Measurements from ENCODE around the gene RAB24.
"Not testable (repeated sequence)": the region's sequence is repeated elsewhere in the genome, so short reads cannot be mapped to it uniquely, and the experiment has no call there.

The RAB24 gene

DNA sequence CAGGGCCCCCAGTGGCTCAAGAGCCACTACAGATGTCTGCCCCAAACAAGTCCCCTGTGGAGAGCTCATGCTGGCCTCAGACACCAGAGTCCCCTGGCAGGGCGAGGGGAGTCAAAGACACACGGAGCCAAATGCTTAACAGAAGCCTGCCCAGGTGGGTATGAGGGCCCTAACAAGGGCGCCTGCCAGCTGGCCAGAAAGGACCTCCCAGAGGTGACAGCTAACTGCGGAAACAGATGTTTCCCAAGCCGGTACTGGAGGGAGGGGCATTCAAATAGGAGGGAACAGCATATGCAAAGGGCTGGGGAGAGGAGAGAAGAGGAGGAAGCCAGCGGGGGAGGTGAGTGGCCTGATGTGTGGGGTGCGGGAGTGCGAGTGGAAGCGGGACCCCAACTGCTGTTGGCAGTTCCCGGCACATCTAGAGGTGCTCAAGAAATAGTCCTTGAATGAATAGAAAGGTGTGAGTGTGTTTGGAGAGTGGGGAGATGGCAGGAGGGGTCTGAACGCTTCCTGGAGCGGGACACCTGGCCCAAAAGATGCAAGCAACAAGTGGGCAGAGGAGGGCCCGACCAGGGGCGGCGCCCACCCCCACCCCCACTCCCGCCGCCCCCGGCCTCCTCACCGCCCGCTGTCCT, 7.4 kb upstream of the RAB24 start:
- DNase-seq, result peak; percentile 56

- no peak for DNase-seq
Observed at GRCh38 chr5:177310332-177310731, 6.8 kb upstream of the RAB24 start.

DNA sequence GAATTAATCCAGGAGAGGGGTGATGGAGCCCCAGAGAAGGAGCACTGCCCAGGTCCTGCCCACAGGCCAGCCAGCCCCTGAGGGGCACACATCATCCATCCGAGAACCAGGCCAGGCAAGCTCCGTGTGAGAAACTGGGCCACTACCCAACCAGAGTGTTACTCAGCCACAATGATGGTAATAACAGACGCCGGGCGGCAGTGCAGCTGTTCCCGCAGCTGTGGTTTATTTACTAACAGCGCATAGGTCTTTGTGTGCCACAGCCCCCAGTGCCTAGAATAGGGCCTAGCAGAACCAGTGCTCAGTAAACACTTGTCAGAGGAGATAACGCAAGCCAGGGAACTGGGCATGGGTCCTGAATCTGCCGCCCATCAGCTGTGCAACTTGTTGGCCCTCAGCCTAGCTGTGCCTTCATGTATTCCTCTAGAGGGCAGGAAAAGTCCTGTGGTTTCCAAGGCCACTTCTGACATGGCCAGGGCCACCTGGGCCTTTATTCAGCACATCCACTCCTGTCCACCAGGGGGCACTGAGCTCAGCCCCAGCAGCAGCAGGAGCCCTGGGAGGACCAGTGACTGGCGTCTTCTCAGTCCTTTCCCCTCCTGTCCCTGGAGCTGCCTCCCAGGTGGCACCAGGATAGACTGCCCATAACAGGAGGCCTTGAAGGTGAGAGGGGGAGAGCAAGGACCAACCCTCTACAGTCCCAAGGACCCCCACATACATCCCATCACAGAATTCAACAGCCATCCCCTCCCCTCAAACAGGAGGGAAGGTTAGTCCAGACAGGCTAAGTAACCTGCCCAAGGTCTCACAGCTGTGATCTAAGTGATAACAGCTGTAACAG, 6.1 kb upstream of the RAB24 start:
- DNase-seq, result peak; percentile 56

GRCh38 chr5:177308740-177309139, 5.2 kb upstream of the RAB24 start:
- no peak for DNase-seq

- DNase-seq, result no peak
Observed at GRCh38 chr5:177307544-177308363, 4.2 kb upstream of the RAB24 start.

- peak; percentile 96 for DNase-seq
Observed at GRCh38 chr5:177306674-177307543, 3.4 kb upstream of the RAB24 start.

GRCh38 chr5:177306103-177306640, 2.7 kb upstream of the RAB24 start:
- not testable (repeated sequence) for DNase-seq

DNA sequence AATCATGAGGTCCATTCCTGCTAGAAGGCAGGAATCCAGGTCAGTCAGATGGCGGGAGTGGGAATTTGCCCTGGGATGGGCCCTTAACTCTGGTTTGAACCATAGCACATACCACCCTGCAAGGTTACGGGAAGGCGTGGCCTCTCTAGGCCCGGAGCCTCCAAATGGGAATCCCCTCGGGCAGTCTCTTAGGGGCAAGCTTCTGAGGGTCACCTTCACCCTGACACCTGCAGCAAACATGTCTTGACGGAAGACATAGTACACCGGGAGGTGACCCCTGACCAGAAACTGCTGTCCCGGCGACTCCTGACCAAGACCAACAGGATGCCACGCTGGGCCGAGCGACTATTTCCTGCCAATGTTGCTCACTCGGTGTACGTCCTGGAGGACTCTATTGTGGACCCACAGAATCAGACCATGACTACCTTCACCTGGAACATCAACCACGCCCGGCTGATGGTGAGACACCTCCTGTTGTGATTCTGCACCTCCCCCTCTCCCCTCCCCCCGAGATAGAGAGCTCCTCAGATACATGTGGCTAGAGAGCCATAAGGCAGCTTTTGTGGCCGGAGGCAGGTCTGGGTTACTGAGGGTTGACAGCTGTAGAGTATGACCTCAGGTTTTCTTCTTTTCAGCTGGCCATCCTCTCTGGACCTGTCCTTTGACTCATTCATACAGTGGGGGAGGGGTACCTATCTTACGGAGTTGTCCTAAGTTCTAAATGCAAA, 1.0 kb upstream of the RAB24 start:
- DNase-seq, result no peak

- no peak for DNase-seq
Observed at GRCh38 chr5:177303925-177304391, 439 bp upstream of the RAB24 start.

- DNase-seq, result no peak
Observed at GRCh38 chr5:177302354-177303110, 987 bp downstream of the RAB24 start.

DNA sequence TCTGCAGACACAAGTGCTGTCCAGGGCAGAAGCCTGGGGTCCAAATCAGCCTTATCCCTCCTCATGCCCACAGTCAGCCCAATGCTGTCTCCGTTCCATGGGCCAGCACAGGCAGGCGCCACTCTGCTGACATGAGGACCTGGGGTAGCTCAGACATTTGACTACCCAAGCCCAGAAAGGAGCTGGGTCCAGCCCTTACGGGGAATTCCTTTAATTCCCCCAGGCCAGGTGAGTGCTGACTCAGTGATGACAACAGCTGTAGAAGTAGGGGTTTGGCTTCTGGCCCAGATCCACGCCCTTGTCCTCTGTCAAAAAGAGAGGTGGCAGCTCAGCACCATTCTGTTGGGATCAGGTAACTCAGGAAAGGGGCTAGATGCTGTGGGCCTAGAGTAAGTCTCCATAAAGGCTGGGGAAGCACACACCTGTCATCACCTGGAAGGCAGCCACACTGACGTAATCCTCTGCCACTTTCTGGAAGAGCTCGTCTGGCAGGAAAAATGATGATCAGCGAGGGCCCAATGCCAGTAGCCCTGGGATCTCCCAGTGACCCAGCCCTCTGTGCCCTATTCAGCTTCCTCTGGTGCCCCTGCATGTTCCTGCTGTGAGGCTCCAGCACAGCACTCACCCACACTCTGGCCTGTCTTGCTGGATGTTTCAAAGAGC, 1.9 kb downstream of the RAB24 start:
- DNase-seq, result no peak

DNA sequence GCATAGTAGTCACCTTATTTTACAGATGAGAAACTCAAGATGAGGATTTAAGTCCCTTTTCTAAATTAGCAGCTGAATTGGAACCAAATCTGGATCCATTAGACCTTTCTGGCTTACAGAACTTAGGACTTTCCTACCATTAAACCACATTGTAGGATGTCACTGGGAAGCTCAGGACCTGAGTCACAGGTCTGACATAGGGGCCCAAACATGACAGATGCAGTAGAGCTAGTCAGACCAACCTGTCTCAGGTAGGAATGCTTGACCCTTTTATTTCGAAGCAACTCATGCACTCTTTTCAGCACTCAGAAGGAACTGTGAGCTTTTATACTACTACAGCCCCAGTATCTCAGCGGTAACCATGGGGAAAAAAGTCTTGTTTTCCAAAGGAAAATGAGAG, 2.6 kb downstream of the RAB24 start:
- DNase-seq, result peak; percentile 25

GRCh38 chr5:177300236-177300880, 3.2 kb downstream of the RAB24 start:
- DNase-seq, result peak; percentile 97

- no peak for DNase-seq
Observed at GRCh38 chr5:177299697-177300096, 3.8 kb downstream of the RAB24 start.

DNA sequence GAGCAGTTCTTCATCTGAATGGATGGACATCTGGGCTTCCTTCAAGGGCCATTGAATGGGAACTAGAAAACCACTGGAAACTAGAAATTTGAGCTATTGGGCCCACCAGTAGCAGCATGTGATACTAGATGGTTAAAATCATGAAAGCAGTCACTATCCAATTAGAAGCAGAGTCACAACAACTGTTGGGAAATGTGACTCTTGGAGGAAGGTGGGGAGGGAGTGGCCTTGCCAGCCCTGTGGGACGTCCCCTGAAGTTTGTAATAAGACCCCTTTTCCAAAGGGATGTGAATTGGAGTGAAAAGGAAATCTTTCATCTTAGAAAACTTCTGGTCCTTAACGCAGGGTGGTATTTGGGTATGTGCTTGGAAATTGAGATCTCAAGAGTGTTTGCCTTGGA, 5.6 kb downstream of the RAB24 start:
- DNase-seq, result no peak

- peak; percentile 21 for DNase-seq
Observed at GRCh38 chr5:177296581-177296980, 6.9 kb downstream of the RAB24 start.

- DNase-seq, result peak; percentile 59
Observed at GRCh38 chr5:177295924-177296323, 7.6 kb downstream of the RAB24 start.

DNA sequence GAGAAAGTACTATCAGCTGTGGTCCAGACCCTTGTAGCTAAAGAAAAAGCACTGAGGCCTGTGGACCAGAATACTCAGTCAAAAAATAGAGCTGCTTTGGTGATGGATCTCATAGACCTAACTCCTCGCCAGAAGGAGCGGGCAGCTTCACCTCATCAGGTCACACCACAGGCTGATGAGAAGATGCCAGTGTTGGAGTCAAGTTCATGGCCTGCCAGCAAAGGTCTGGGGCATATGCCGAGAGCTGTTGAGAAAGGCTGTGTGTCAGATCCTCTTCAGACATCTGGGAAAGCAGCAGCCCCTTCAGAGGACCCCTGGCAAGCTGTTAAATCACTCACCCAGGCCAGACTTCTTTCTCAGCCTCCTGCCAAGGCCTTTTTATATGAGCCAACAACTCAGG, 8.9 kb downstream of the RAB24 start:
- DNase-seq, result no peak

DNA sequence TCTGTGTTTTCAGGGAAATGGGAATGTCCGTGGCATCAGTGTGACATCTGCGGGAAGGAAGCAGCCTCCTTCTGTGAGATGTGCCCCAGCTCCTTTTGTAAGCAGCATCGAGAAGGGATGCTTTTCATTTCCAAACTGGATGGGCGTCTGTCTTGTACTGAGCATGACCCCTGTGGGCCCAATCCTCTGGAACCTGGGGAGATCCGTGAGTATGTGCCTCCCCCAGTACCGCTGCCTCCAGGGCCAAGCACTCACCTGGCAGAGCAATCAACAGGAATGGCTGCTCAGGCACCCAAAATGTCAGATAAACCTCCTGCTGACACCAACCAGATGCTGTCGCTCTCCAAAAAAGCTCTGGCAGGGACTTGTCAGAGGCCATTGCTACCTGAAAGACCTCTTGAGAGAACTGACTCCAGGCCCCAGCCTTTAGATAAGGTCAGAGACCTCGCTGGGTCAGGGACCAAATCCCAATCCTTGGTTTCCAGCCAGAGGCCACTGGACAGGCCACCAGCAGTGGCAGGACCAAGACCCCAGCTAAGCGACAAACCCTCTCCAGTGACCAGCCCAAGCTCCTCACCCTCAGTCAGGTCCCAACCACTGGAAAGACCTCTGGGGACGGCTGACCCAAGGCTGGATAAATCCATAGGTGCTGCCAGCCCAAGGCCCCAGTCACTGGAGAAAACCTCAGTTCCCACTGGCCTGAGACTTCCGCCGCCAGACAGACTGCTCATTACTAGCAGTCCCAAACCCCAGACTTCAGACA, 9.5 kb downstream of the RAB24 start:
- DNase-seq, result no peak
